Erythroblast (primary cell): ENCODE measurements around the gene MKS1.

Experiments
- GATA1 ChIP-seq: IDR thresholded peaks from 2 replicates; pipeline ENCODE4 v1.6.1; 2011; ENCODE audit warnings: low read depth, mild to moderate bottlenecking, control low read depth, low read length, moderate library complexity
- POLR2A ChIP-seq: IDR thresholded peaks from 2 replicates; pipeline ENCODE4 v1.6.1; 2011; ENCODE audit warnings: mild to moderate bottlenecking, low read length

DNA sequence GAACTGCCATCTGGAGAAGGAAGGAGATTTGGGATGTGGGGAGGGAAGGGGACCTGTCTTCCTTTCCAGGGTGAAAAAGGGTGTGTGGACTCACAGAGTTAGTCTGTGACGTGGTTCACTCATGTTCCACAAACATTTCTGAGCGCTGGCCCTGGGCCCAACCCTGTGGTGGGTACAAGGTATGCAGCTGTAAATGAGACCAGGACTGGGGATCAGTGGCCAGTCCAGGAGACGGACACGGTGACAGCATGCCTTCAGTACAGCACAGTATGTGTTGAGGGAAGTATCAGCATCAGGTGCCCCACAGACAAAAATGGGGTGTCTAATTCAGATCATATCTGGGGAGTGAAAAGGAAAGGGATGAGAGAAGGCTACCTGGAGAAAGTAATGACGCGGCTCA is 32.0 kb downstream of the MKS1 start:
- no peak for TF ChIP-seq POLR2A
- TF ChIP-seq GATA1 = no peak
